ENCODE measurements around the gene JADE1. TPM values are rescaled to one million over a fixed set of nuclear protein-coding genes. Genes with fewer than 3 reads are reported as not detected.

Gene JADE1
- total RNA-seq, 4 donors from 2014 or later: 18.2 to 26.4 (median 19.6) TPM

DNA sequence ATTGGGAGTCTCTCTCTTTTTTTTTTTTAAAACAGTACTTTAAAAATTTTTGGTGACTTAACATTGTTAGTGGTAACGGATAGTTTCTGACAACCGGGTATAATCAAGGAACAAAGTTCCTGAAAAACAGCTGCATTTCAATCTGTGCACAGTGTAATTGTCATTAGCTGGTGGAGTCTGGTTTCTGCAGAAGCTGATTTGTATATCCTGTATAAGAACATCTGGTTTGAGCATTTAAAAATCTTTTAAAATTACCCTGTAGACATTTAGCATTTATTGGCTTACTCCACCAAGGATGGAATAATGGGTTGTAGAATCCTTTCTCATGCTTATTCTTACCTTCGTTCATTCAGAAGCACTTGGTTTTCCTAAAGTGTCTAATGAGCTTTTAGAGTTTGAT lies 11.2 kb downstream of the JADE1 start:
- H3K9me3 ChIP-seq: no peaks in the 10 kb centered on the region
- no peak overlapping the region for H3K4me3 ChIP-seq
- peaks cover 0 to 10% (median 1%) of the 10 kb centered on the region in 4 donors for H3K4me1 ChIP-seq
- no peaks in the 10 kb centered on the region for H3K36me3 ChIP-seq
- H3K27ac ChIP-seq: no peak overlapping the region
- TF ChIP-seq POLR2A (IDR thresholded peaks at IDR 0.05): no peak
- no peak for TF ChIP-seq CTCF (IDR thresholded peaks at IDR 0.05)
- DNase-seq: no peak
- no peaks in the 10 kb centered on the region for H3K27me3 ChIP-seq

DNA sequence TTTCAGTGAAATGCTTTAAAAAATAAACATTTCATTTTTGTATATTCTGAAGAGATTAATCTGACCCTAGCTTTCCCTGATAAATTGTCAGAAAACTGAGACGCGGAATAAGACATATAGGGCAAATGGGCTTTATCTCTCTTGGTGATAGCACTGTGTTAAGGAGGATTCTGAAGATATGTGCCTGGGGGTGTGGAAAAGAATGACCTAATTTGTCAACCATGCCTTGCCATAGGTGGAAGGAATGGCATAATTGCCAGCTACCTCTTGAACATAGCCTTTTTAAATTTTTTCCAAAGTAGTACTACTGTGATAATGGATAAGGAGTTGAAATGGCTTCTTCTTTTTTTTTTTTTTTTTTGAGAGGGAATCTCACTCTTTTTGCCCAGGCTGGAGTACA lies 11.7 kb downstream of the JADE1 start:
- Histone ChIP-seq H3K4me3 (no peak overlapping the region), H3K27me3 (no peaks in the 10 kb centered on the region), H3K36me3 (no peaks in the 10 kb centered on the region), H3K27ac (no peak overlapping the region), H3K9me3 (no peaks in the 10 kb centered on the region), H3K4me1 (peaks cover 0 to 14% (median 4%) of the 10 kb centered on the region in 4 donors)
- no peak for DNase-seq
- TF ChIP-seq POLR2A (IDR thresholded peaks at IDR 0.05) (no peak), CTCF (IDR thresholded peaks at IDR 0.05) (no peak)

DNA sequence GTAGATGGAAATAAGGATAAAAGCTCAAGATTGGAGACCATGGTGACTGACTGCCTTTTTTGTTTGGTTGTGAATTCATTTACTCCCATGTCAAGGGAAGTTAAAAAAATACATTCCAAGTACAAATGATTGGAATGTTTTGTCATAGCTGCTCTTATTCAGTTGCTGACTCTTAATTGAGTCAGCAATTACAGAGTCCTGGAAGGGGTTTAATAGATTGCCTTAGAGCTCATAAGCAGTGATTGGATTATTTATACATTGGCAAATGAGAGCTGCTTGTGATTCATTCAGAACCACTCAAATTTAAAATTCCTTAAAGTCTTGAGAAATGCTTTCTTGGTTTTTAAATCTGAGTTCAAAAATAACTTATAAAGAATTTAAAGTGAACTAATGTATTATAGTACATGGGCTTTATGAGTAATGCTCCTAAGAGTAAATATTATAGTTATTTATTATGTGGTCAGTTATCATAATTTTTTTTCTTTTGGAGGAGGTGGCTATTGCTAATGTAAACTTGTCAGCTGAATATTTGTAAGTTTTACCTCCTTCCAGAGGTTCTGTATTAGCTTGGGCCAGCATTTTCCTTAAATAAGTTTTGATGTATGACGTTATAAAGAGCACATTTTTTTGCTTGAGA lies 13.6 kb downstream of the JADE1 start:
- TF ChIP-seq POLR2A (IDR thresholded peaks at IDR 0.05): no peak
- TF ChIP-seq CTCF (IDR thresholded peaks at IDR 0.05): no peak
- Histone ChIP-seq H3K4me1 (peaks cover 0 to 23% (median 5%) of the 10 kb centered on the region in 4 donors), H3K27ac (no peak overlapping the region), H3K27me3 (no peaks in the 10 kb centered on the region), H3K36me3 (no peaks in the 10 kb centered on the region), H3K9me3 (no peaks in the 10 kb centered on the region), H3K4me3 (no peak overlapping the region)
- no peak for DNase-seq

DNA sequence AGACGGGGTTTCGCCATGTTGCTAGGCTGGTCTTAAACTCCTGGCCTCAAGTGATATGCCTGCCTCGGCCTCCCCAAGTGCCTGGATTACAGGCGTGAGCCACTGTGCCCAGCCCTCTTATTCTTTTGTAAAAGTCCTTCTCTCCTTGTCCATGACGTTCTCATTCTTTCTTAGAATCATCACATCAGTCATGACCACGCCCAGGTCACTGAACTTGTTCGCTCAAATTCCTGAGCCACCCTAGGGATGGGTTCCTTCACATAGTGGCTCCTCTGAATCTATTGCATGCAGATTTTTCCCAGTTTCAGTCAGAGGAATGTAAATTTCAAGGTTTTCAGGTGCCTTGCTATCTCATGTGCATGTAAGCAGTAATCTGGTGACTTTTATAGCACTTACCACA lies 15.7 kb downstream of the JADE1 start:
- H3K9me3 ChIP-seq: no peaks in the 10 kb centered on the region
- no peaks in the 10 kb centered on the region for H3K36me3 ChIP-seq
- peaks cover 0 to 23% (median 5%) of the 10 kb centered on the region in 4 donors for H3K4me1 ChIP-seq
- no peak overlapping the region for H3K27ac ChIP-seq
- no peak overlapping the region for H3K4me3 ChIP-seq
- no peak for TF ChIP-seq CTCF (IDR thresholded peaks at IDR 0.05)
- no peak for TF ChIP-seq POLR2A (IDR thresholded peaks at IDR 0.05)
- H3K27me3 ChIP-seq: no peaks in the 10 kb centered on the region
- DNase-seq: peak in 2 of 3 donors; percentile 52 to 71

DNA sequence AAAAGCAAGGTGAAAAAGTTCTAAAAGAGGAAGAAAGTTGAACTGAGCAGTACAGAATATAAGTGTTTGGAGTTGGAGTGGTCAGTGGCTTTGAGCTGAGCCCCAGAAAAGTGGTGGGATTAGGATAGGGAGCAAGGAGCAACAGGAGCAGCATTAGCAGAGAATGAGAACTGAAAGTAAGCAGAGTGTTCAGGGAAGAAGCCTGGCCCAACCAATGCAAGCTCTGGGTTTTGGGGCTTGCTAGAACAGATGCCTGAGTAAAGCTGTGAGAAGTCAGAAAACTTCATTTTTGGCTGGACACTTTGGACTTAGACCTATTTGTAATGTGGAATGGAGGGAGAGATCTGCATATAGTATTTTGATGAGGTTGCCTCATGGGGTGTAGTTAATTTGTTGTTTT lies 17.8 kb downstream of the JADE1 start:
- no peak overlapping the region for H3K27ac ChIP-seq
- no peaks in the 10 kb centered on the region for H3K36me3 ChIP-seq
- H3K4me1 ChIP-seq: peaks cover 0 to 44% (median 9%) of the 10 kb centered on the region in 4 donors
- no peaks in the 10 kb centered on the region for H3K27me3 ChIP-seq
- no peaks in the 10 kb centered on the region for H3K9me3 ChIP-seq
- no peak overlapping the region for H3K4me3 ChIP-seq
- no peak for TF ChIP-seq POLR2A (IDR thresholded peaks at IDR 0.05)
- no peak for TF ChIP-seq CTCF (IDR thresholded peaks at IDR 0.05)
- no peak for DNase-seq
